Osteocyte (in vitro differentiated cells): Measurements from ENCODE around the gene CXCL5. TPM values are rescaled to one million over a fixed set of nuclear protein-coding genes. Genes with fewer than 3 reads are reported as not detected.

Experiments used
- DNase-seq: peaks from one replicate; pipeline ENCODE4 v3.0.0; 2021; ENCODE audit warnings: mixed read lengths; ENCODE audit not compliant: unreplicated experiment; ENCODE audit errors: extremely low spot score
- H3K27ac Mint-ChIP-seq: one replicate; pipeline ENCODE4 v1.8.0; 2021; ENCODE audit warnings: mild to moderate bottlenecking, mixed read lengths; ENCODE audit not compliant: unreplicated experiment
- H3K27me3 Mint-ChIP-seq: one replicate; pipeline ENCODE4 v1.8.0; 2021; ENCODE audit warnings: mixed read lengths; ENCODE audit not compliant: unreplicated experiment
- H3K36me3 Mint-ChIP-seq: one replicate; pipeline ENCODE4 v1.8.0; 2021; ENCODE audit warnings: mixed read lengths; ENCODE audit not compliant: unreplicated experiment
- H3K4me1 Mint-ChIP-seq: one replicate; pipeline ENCODE4 v1.8.0; 2021; ENCODE audit warnings: mixed read lengths; ENCODE audit not compliant: unreplicated experiment
- H3K4me3 Mint-ChIP-seq: one replicate; pipeline ENCODE4 v1.8.0; 2021; ENCODE audit warnings: mild to moderate bottlenecking, moderate library complexity, mixed read lengths; ENCODE audit not compliant: unreplicated experiment
- H3K9me3 Mint-ChIP-seq: one replicate; pipeline ENCODE4 v1.8.0; 2021; ENCODE audit warnings: mixed read lengths; ENCODE audit not compliant: unreplicated experiment
- total RNA-seq: library from RNA; stranded (reverse); gene quantifications from 2 replicates; pipeline ENCODE4 v1.2.1, GENCODE V29; 2021
- TF ChIP-seq, protein P1 (sequence below): fragments of 200-600 bp; sonication (generic); IDR thresholded peaks from 2 replicates; pipeline ENCODE4 v1.5.0; 2021; ENCODE audit warnings: antibody characterized with exemption, mild to moderate bottlenecking, moderate library complexity

CXCL5 gene
- total RNA-seq, 1 donor from 2014 or later, result 0.13 TPM

- Mint-ChIP-seq H3K27ac (no peak overlapping the region), H3K36me3 (no peaks in the 10 kb centered on the region), H3K4me3 (no peak overlapping the region), H3K27me3 (peaks cover 19% of the 10 kb centered on the region), H3K9me3 (peaks cover 12% of the 10 kb centered on the region), H3K4me1 (peaks cover 5% of the 10 kb centered on the region)
- TF ChIP-seq, protein P1, sequence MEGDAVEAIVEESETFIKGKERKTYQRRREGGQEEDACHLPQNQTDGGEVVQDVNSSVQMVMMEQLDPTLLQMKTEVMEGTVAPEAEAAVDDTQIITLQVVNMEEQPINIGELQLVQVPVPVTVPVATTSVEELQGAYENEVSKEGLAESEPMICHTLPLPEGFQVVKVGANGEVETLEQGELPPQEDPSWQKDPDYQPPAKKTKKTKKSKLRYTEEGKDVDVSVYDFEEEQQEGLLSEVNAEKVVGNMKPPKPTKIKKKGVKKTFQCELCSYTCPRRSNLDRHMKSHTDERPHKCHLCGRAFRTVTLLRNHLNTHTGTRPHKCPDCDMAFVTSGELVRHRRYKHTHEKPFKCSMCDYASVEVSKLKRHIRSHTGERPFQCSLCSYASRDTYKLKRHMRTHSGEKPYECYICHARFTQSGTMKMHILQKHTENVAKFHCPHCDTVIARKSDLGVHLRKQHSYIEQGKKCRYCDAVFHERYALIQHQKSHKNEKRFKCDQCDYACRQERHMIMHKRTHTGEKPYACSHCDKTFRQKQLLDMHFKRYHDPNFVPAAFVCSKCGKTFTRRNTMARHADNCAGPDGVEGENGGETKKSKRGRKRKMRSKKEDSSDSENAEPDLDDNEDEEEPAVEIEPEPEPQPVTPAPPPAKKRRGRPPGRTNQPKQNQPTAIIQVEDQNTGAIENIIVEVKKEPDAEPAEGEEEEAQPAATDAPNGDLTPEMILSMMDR, result no peak
- no peak for DNase-seq
These were observed 10.8 kb upstream of the CXCL5 start for GRCh38 chr4:74009307-74009706.

- no peak for DNase-seq
- no peak overlapping the region for H3K4me3 Mint-ChIP-seq
- peaks cover 9% of the 10 kb centered on the region for H3K27me3 Mint-ChIP-seq
- H3K27ac Mint-ChIP-seq, result no peak overlapping the region
- peaks cover 5% of the 10 kb centered on the region for H3K4me1 Mint-ChIP-seq
- TF ChIP-seq, protein P1, result no peak
- no peaks in the 10 kb centered on the region for H3K36me3 Mint-ChIP-seq
- H3K9me3 Mint-ChIP-seq, result peaks cover 12% of the 10 kb centered on the region
These were observed 7.6 kb upstream of the CXCL5 start for GRCh38 chr4:74006009-74006476.

DNA sequence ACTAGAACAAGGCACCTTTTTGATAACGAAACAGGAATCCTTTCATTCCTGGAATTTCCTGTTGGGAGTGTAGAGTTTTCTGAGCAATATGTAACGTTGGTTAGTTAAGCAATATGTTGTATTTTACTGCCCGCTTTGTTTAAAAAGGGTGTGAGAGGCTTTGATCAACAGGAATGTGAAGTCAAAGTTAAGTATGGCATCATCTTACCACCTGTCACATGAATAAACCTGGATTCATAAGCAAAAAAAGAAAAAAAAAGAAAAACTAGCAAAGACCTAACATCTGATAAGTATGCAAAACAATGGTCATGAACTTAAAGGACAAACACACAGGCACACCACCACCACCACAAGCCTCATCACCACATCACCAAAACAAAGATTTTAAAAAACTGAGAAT, 7.1 kb upstream of the CXCL5 start:
- H3K36me3 Mint-ChIP-seq, result no peaks in the 10 kb centered on the region
- H3K9me3 Mint-ChIP-seq, result peaks cover 7% of the 10 kb centered on the region
- H3K4me1 Mint-ChIP-seq, result peaks cover 5% of the 10 kb centered on the region
- H3K4me3 Mint-ChIP-seq, result no peak overlapping the region
- DNase-seq, result no peak
- no peak overlapping the region for H3K27ac Mint-ChIP-seq
- TF ChIP-seq, protein P1, result no peak
- peaks cover 9% of the 10 kb centered on the region for H3K27me3 Mint-ChIP-seq

- Mint-ChIP-seq H3K4me1 (peaks cover 5% of the 10 kb centered on the region), H3K27ac (no peak overlapping the region), H3K4me3 (no peak overlapping the region), H3K9me3 (peaks cover 6% of the 10 kb centered on the region), H3K27me3 (peaks cover 10% of the 10 kb centered on the region), H3K36me3 (no peaks in the 10 kb centered on the region)
- TF ChIP-seq, protein P1, result no peak
- no peak for DNase-seq
These were observed 6.2 kb upstream of the CXCL5 start for GRCh38 chr4:74004668-74005067.

GRCh38 chr4:74000301-74000700, 1.8 kb upstream of the CXCL5 start:
- Mint-ChIP-seq H3K27ac (no peak overlapping the region), H3K4me3 (no peak overlapping the region), H3K4me1 (peaks cover 12% of the 10 kb centered on the region), H3K27me3 (peaks cover 36% of the 10 kb centered on the region), H3K36me3 (no peaks in the 10 kb centered on the region), H3K9me3 (peaks cover 5% of the 10 kb centered on the region)
- no peak for DNase-seq
- TF ChIP-seq, protein P1, result no peak
